Measurements from ENCODE around the gene ZBTB48.

ZBTB48 gene

DNA sequence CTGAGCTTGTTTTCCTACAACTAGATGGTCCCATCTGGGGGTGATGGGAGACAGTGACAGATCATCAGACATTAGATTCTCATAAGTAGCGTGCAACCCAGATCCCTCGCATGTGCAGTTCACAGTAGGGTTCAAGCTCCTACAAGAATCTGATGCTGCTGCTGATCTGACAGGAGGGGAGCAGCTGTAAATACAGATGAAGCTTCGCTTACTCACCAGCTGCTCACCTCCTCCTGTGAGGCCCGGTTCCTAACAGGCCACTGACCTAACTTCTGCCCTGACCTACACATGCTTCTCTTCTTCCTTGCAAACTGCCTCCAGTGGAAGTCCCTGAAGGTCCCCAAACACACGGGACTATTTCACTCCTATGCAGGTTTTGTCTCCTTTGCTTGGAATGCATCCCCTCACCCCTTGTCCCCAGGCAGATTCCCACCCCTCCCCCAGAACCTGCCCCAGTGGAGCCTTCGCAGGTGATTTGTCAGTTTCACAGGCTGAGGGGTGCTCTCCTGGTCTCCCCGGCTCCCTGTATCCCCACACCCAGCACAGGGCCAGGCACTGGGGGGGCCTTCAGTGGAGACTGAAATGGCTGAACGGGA lies 5.7 kb upstream of the ZBTB48 start:
- no peak for DNase-seq

DNA sequence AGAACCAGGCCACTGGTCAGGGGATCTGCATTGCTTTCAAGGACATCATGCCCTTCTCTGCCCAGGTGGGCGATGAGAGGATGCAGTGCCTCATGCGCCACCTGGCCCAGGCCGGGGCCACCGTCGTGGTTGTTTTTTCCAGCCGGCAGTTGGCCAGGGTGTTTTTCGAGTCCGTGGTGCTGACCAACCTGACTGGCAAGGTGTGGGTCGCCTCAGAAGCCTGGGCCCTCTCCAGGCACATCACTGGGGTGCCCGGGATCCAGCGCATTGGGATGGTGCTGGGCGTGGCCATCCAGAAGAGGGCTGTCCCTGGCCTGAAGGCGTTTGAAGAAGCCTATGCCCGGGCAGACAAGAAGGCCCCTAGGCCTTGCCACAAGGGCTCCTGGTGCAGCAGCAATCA lies 5.0 kb upstream of the ZBTB48 start:
- no peak for DNase-seq

DNA sequence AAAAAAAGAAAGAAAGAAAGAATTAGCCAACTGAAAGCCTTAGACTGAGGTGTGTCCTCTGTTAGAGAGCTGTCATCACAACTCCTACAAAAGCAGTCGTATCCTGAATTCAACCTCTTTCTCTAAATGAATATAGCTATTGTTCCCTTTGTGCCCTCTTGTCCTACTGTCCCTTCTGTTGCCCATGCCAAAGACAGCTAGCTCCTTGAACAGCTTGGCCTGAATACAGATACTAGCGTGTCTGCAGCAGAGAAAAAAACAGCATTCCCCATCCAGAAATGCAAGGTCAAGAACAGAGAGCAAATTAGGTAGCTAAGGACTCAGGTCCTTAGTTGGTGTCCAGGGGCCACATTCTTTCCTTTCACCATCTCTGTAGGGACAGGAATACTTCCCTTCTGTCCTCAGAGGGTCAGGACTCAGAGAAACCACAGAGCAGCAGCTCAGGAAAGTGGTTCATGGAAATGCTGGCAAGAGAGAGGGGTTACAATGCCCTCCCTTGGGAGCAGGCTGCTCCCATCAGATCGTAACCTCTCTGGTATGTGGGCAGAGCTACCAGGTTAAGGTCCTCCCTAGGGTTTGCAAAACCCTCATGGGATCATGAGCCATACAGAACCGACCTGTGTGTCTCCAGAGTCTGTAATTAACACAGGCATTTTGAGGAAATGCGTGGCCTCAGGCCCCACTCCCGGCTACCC lies 1.8 kb upstream of the ZBTB48 start:
- DNase-seq = no peak

DNA sequence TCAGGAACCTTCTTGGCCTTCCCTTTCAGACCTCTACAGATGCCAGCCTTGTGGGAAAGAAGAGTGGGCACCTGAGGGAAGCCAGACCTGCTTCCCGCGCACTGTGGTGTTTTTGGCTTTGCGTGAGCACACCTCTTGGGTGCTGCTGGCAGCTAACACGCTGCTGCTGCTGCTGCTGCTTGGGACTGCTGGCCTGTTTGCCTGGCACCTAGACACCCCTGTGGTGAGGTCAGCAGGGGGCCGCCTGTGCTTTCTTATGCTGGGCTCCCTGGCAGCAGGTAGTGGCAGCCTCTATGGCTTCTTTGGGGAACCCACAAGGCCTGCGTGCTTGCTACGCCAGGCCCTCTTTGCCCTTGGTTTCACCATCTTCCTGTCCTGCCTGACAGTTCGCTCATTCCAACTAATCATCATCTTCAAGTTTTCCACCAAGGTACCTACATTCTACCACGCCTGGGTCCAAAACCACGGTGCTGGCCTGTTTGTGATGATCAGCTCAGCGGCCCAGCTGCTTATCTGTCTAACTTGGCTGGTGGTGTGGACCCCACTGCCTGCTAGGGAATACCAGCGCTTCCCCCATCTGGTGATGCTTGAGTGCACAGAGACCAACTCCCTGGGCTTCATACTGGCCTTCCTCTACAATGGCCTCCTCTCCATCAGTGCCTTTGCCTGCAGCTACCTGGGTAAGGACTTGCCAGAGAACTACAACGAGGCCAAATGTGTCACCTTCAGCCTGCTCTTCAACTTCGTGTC lies 995 bp upstream of the ZBTB48 start:
- DNase-seq = no peak

DNA sequence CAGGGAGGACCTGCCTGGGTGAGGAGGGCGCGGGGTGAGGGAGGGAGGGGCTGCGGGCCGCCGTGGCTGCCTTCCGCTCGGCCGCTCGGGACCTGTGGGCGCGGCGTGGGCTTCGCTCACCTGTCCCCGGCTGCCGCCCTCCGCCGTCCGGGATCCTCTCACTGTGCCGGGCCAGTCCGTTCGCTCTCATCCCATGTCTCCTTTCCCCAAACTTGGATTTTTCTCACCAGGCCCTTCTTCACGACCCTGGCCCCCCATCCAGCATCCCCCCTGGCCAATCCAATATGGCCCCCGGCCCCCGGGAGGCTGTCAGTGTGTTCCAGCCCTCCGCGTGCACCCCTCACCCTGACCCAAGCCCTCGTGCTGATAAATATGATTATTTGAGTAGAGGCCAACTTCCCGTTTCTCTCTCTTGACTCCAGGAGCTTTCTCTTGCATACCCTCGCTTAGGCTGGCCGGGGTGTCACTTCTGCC lies 362 bp downstream of the ZBTB48 start:
- DNase-seq = no peak

DNA sequence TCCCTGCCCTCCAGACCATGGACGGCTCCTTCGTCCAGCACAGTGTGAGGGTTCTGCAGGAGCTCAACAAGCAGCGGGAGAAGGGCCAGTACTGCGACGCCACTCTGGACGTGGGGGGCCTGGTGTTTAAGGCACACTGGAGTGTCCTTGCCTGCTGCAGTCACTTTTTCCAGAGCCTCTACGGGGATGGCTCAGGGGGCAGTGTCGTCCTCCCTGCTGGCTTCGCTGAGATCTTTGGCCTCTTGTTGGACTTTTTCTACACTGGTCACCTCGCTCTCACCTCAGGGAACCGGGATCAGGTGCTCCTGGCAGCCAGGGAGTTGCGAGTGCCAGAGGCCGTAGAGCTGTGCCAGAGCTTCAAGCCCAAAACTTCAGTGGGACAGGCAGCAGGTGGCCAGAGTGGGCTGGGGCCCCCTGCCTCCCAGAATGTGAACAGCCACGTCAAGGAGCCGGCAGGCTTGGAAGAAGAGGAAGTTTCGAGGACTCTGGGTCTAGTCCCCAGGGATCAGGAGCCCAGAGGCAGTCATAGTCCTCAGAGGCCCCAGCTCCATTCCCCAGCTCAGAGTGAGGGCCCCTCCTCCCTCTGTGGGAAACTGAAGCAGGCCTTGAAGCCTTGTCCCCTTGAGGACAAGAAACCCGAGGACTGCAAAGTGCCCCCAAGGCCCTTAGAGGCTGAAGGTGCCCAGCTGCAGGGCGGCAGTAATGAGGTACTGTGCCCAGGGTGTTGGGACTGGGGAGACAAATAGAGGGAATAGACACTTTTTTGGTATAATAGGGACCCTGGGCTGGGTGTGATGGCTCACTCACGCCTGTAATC lies 1.0 kb downstream of the ZBTB48 start:
- DNase-seq = no peak

DNA sequence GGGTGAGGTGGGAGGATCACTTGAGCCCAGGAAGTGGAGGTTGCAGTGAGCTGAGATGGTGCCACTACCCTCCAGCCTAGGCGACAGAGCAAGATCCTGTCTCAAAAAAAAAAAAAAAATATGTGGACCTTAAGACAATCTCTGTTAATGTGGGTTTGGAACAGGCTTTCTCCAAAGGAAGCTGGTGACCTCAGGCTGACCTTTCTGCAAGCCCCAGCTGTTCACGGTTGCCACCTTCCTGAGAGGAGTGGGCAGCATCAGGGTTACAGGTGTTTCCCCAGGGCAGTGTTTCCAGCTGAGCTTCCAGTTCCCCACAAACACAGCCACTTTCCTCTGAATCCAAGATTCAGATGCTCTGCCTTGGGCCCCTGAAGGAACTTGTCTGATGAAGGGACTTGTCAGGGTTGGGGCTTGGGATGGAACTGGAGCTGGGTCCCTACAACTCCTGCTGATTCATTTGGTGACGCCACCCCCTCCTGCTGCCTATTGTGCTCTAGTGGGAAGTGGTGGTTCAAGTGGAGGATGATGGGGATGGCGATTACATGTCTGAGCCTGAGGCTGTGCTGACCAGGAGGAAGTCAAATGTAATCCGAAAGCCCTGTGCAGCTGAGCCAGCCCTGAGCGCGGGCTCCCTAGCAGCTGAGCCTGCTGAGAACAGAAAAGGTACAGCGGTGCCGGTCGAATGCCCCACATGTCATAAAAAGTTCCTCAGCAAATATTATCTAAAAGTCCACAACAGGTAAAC lies 1.9 kb downstream of the ZBTB48 start:
- no peak for DNase-seq

DNA sequence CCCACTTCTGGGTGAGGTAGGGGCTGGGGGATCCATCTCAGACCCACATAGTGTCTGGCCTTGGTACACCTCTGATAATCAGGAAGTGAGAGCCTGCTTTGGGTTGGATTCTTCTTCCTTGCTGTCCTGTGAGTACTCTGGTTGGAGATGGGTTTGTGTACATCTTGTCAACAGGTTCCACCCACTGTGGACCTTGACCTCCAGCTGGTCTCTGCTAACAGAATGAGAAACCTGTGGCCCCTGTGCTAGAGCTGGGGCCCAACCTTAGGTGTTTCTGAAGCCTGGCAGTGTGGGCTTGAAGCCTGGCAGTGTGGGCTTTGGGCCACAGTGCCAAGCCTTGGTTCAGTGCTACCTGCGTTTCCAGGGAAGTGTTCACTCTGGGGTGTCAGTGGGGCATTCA lies 2.6 kb downstream of the ZBTB48 start:
- DNase-seq = no peak

DNA sequence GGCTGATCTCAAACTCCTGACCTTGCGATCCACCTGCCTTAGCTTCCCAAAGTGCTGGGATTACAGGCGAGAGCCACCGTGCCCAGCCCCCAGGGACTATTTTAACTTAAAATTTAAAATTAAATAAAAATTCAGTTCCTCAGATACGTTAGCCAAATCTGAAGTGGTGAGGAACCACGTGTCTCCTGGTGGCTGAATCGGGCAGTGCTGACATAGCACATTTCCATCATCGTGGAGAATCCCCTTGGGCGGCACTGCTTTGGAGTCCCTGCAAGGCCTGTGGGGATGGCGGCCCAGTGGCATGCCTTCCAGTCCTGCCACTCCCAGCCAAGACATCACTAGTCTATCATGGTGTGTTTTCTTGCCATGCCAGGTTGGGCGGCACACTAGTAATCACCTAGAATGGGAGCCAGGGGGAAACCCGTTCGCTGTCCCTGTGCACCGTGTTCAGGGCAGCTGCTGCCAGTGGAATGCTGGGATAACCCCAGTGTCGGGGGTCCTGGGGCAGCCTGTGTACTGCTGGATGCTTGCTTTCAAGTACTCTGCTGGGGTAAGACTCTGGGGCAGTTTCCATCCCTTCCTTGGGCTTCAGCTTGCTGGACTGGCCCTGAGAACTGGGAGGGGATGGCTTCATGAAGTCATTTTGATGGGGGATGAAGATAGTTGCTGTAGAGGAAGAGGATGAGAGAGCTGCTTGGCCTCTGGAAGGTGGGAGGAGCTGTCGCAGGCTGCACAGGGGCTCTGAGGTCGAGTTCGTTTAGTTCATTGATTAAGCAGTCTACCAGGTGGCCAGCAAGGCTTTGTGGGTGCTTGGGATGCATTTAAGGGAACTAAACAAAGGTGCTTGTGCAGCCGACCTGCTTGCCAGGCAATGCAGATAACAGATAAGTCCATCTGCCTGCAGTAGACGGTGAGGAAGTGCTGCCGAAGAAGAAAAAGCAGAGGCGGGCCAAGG lies 4.6 kb downstream of the ZBTB48 start:
- DNase-seq = no peak

DNA sequence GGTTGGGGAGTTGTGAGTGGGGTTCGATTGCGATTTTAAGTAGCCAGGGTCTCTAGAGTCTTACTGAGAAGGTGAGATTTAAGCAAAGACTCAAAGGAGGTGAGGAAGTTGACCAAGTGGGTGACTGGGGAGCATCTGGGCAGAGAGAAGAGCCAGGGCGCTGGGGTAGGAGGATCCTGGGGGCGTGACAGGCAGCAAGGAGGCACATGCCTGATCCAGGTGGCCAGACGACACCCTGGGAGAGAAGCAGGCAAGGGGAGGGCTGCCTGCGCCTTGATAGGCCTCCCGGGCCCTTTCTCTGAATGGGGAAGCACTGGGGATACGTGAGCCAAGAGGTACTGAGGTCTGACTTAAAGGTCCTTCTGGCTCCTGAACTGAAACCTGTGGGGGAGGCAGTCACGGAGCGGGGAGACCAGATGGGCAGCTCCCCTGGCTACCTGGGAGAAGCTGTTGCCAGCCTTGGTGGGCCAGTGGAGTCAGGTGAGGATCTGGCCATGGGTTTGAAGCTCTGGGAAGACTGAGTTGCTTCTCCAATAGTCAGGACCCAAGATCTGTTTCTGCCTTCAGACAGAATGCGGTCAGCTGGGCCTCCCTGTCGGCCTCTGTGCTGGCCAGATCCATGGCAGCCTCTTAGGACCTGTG lies 5.4 kb downstream of the ZBTB48 start:
- no peak for DNase-seq

DNA sequence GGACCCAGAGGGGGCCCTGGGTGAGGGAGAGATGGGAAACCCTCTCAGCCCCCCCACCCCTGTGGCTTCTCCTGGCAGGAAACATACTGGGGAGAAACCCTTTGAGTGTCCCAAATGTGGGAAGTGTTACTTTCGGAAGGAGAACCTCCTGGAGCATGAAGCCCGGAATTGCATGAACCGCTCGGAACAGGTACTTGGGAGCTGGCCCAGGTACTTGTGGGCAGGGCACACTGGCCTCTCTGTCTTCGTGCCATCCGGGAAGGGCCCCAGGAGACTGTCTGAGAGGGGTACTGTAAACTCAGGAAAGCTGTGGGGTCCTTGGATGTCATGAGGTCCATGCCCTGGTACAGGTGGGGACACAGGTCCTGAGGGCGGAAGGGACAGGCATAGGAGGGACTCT lies 6.0 kb downstream of the ZBTB48 start:
- DNase-seq = no peak

DNA sequence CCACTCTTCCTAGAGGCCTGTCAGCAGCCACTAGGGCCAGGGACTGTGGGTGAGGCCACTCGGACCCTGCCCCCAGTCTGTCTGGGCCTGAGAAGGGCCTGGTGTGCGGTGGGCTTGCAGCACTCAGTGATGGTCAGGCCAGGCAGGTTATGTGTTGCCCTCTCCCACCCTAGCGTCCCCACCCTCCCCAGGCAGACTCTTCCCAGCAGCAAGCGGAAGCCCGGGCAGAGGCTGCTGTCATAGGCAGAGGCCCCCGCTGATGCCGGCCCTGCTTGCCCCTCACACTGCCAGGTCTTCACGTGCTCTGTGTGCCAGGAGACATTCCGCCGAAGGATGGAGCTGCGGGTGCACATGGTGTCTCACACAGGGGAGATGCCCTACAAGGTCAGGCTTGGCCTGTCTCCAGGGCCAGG lies 6.6 kb downstream of the ZBTB48 start:
- no peak for DNase-seq

DNA sequence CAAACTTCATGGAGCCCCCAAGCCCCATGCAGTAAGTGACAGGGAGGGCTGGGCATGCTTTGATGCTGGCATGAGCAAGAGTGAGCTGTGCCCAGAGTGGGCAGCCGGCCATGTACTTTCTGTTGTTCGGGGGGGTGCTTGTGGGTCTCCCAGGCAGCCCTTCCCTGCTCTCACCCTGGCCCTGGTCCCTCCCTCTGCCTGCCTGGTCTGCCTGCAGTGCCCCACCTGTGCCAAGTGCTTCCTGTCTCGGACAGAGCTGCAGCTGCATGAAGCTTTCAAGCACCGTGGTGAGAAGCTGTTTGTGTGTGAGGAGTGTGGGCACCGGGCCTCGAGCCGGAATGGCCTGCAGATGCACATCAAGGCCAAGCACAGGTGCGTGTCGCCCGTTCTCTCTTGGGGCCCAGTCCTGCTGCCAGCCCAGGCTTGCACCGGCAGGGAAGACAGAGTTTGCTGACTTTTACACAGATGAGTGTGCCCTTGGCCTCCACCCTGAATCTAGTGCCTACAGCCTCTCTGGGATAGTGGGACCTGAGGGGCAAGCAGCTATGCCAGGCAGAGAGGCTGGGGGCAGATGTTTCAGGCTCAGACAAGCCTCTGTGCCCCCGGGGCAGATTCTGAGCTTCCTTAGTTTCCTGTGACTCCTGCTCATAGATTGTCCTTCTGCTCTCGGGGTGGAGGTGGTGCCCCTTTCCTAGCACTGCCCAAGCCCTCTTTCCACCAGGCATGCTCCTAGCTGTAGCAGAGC lies 7.6 kb downstream of the ZBTB48 start:
- DNase-seq = no peak

DNA sequence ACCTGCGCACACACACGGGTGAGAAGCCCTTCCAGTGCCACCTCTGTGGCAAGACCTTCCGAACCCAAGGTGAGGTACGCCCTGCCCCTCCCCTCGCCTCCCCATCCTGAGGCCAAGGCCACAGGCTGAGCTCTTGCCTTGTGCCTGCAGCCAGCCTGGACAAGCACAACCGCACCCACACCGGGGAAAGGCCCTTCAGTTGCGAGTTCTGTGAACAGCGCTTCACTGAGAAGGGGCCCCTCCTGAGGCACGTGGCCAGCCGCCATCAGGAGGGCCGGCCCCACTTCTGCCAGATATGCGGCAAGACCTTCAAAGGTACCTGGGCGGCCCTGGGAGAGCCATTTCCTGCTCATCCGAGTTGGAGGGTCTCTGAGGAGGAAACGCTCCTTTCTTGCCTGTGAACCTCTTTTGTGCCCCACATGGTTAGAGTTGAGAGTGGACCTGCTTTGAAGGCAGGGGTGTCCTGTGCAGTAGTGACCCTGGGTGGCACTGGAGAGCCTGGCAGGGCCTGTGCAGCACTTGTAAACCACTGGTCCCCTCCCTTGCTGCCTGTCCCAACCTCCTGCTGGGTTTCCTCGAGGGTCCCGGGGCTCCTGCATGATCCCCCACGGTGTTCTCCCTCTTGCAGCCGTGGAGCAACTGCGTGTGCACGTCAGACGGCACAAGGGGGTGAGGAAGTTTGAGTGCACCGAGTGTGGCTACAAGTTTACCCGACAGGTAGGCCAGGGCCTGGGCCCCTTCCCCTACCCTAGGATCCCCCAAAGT lies 8.5 kb downstream of the ZBTB48 start:
- DNase-seq = no peak

DNA sequence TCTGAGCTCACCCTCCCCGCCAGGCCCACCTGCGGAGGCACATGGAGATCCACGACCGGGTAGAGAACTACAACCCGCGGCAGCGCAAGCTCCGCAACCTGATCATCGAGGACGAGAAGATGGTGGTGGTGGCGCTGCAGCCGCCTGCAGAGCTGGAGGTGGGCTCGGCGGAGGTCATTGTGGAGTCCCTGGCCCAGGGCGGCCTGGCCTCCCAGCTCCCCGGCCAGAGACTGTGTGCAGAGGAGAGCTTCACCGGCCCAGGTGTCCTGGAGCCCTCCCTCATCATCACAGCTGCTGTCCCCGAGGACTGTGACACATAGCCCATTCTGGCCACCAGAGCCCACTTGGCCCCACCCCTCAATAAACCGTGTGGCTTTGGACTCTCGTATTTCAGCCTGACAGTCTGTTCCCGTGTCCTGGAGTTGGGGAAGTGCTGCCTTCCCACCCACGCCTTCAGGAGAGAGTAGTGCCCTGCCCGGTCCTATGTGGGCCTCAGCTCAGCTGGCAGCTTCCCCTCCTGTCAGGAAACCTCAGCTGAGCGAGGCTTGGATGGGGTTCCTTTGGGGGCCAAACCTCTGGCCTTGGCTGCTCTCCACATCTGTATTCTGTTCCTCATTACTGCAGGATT lies 9.2 kb downstream of the ZBTB48 start:
- DNase-seq = no peak

DNA sequence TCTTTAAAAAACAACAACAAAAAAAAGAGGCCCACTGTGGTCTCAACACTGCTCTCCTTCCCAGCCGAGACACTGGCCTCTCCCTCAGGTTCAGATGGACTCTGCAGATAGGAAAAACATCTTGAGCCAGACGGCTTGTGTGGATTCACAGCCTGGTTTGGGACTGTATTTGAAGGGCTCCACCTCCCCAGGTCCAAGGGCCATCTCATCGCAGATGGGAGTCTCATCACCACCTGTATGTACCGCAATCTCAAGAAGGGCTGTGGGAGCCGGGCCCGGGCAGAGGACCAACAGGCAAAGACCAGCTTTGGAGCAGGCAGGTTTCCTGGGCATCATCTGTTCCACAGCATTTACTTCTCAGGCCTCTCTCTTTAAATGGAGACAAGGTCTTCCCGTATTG lies 10.3 kb downstream of the ZBTB48 start:
- no peak for DNase-seq

DNA sequence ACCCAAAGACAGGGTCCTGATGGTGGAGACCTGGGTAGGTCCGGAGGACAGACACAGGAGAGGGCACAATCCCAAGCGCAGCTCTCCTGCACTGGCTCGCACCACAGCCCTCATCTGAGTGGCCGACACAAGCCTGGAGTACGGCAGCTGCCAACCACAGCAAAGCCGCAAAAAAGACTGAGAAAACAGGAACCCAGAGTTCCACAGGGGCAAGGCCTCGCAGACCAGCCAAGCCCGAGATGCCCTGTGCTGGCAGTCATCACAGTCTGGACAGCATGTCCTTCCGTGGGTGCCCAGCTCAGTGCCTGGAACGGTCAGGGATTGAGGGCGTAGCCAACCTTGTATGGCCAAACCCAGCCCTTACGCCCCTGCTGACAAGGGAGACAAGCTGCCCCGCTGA lies 11.4 kb downstream of the ZBTB48 start:
- DNase-seq = no peak

DNA sequence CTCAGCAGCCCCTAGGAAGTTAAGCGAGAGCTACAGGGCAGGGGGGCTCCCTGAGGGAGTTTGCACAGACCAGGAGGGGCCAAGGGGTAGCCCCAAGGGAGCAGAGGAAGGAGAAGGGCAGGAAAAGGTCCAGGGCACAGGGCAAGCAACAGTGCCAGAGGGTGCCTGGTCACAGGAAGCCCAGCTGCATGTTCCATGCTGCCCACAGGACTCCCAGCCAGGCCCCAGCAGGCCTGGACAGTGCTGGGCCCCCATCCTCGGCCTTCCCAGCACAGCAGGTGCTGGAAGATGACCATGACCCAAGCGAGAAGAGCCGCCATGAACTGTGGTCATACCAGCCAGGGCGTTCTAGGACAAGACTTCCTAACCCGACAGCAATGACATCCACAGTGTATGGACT lies 11.8 kb downstream of the ZBTB48 start:
- DNase-seq = no peak

DNA sequence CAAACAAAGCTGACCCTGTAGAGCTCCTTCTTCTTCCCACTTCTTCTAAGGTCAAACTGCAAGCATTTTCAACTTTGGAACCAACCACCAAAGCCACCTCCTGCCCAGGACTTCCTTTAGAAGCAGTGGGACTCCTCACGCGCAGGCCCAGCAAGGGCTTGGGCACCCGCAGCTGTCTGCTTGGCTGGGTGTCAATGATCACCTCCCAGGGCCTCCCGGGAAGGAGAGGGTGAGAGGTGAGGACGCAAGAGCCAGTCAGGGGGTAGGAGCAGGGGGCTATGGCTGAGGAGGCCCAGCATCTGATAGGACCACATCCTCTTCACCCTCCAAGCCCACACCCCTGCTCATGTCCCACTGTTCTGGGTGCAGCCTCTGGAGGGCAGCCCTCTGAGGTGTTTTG lies 12.6 kb downstream of the ZBTB48 start:
- no peak for DNase-seq

Measured in NCI-H345 (cell line).